GM12801 (cell line): ENCODE data around the gene FSTL4.

Source experiments
- TF ChIP-seq, protein P1 (sequence below): IDR thresholded peaks from one replicate; pipeline ENCODE4 v1.5.1; 2011; ENCODE audit warnings: control low read depth; ENCODE audit not compliant: insufficient read length; ENCODE audit errors: extremely low read depth

Gene FSTL4

DNA sequence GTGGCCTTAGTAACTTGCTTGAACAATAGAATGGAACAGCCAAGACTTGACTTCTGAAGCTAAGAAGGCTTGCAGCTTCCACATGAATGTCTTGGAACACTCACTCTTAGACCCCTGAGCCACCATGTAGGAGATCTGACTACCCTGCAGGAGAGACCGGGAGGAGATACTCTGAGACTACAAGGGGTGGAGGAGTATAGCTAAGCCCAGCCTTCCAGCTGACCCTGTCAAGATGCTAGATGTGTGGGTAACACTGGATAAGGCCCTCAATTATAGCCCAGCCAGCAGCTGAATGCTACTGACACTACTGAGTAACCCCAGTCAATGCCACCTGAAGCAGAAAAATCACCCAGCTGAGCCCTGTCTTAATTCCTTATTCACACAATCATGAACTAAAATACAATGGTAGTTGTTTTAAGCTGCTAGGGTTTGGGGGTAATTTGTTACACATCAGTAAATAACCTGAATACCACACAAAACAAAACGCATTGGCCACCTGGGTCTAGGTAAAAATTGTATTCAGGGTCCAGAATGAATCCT lies 180.9 kb downstream of the FSTL4 start:
- TF ChIP-seq, protein P1, sequence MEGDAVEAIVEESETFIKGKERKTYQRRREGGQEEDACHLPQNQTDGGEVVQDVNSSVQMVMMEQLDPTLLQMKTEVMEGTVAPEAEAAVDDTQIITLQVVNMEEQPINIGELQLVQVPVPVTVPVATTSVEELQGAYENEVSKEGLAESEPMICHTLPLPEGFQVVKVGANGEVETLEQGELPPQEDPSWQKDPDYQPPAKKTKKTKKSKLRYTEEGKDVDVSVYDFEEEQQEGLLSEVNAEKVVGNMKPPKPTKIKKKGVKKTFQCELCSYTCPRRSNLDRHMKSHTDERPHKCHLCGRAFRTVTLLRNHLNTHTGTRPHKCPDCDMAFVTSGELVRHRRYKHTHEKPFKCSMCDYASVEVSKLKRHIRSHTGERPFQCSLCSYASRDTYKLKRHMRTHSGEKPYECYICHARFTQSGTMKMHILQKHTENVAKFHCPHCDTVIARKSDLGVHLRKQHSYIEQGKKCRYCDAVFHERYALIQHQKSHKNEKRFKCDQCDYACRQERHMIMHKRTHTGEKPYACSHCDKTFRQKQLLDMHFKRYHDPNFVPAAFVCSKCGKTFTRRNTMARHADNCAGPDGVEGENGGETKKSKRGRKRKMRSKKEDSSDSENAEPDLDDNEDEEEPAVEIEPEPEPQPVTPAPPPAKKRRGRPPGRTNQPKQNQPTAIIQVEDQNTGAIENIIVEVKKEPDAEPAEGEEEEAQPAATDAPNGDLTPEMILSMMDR, result no peak

DNA sequence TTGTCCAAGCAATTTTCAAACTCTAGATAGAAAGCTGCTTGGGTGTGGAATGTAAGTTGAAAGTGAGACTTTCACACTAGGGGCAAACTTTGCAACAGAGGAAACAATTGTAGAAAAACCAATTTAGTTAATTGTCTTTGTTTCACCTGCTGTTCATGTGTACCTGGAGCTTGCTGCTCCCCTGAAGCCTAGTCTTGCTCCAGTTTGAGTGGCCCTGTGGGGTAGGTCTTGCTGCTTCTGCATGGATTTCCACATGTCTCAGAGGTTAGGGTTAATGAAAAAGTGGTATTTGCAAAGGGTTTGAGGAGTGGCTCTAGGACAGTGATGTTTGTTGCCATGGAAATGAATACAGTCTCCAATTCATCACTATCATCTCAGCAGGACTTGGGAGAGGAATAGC lies 182.2 kb downstream of the FSTL4 start:
- TF ChIP-seq, protein P1, result no peak

DNA sequence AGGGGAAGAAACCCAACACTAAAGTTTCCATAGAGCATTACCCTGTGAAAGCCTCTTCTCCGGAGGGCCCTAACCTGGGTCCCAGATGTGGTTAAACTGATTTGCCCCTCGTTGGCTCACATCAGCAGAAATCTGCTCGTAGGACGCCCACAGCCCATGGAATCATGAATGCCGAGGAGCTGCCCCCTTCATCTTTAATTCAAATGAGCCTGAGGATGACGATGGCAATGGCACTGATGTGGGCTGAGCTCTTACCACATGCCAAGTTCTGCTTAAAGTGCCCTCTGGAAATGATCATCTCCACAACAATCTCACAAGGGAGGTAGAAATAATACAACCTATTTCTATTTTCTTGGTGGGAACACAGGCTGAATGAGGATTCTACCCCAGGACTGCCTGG lies 183.3 kb downstream of the FSTL4 start:
- TF ChIP-seq, protein P1, result no peak

DNA sequence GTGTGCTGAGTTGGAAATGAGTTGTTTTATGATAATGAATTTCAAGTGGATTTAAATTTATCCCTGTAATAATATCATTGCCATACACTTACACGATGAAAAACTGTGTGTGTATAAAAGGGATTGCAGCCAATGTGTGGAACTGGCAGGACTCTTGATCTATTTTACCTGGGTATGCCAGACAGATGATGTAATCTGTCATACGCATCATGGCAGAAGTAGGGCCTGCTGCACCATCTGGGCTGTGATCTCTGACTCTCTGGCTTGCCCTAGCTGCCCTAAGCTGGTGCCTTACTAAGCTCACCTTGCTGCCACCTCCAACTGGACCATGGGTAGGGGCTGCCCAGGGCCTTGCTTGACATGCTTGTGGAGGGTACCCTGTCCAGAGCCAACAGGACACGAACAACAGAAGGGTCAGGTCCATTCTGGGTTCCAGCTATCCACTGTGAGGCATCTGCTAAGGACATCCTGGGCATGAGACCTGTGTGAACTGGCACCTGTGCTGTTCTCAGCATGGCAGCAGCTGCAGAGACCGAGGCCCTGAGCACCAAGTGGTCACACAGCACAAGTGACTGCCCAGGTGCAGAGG lies 184.2 kb downstream of the FSTL4 start:
- TF ChIP-seq, protein P1, result no peak

DNA sequence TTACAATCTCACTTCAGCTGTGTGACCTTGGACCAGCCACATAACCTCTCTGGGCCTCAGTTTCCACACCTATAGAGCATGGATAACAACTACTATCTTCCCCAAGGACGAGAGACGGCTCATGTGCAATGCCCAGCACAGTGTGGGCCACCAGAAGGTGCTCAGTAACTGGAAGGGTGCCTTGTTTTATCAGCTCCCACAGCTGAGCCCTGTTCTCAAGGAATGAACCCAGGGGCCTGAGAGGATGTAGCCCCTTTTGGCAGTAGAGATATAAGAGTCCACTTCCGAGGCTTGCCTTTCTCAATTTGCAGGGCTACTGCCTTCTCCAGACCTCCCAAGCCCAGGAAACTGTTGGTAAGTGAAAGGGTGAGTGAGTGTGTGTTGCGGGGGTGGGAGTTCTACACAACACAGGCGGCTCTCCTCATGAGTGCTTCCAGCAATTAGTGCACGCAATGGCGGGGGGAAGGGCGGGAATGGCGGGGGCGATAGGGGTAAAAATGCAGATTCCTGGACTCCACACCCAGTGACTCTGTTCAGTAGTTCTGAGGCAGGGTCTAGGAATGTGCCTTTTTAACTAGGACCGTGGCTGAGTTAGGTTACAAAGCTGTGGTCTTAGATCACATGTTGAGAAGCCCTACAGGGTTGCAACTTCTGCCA lies 185.1 kb downstream of the FSTL4 start:
- TF ChIP-seq, protein P1, result no peak

DNA sequence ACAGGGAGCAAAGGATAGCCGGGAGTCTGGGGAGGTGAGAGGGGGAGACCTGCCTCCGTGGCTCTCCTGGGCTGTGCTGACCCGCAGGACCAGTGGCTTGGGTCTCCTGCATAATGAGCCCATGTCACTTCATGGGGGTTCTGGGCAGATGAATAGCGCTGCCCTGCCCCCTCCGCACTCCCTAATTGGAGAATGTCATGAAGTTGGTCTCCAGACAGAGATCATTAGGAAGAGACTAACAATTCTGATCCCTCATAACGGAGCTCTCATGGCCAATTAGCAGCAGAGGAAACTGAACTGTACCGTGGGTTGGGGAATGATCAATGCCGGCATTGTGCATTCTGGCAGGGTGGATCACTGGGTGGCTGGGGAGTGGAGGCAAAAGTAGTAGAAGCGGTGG lies 186.1 kb downstream of the FSTL4 start:
- TF ChIP-seq, protein P1, result no peak

DNA sequence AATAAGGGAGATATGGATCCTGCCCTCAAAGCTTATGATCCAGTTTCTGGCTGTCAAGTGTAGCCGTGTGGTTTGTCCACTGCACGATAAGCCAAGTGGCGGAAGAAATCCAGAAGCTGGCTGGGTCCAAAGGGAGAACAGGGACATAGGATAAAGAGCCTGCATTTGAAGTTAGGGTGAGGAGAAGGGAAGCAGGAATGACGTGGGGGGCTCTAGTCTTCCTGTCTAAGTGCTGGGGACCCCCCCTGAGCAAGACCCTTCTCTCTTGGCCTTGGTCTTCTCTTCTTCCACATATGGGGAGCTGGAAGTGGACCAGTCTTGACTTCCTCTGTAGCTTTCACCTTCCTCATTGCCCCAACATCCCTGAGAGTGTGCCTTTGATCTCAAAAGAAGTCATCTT lies 186.6 kb downstream of the FSTL4 start:
- TF ChIP-seq, protein P1, result no peak
